ENCODE data around the gene CCNT1. TPM values are rescaled to one million over a fixed set of nuclear protein-coding genes. Genes with fewer than 3 reads are reported as not detected.

Gene CCNT1
- total RNA-seq, 4 donors from 2014 or later: 17.4 to 46.8 (median 33.9) TPM

DNA sequence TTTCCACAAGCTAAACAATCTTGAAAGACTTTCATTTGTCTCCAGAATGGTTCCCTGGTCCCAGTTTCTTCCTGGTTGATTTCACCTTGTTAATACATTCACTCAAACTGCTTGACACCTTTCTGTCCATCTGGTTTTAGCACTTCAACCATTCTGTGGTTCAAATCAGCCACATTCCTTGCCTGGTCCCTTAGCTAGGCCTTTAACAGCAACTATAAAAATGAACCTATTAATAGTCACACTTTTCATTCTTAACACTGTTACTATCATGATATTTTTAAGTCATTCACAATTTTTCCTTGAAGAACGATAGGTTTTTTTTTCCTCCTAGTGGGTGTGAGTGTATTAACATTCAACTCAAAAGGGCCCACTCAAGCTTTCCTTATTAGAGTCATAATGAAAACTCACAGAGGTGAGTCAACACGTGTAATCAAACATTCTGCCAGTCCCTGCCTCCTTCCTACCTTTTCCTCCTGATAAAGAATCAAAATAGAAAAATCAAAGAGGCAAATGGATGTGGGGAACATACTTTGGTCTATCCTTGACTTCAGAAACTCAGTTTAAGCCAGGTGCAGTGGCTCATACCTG lies 34.4 kb upstream of the CCNT1 start:
- no peaks in the 10 kb centered on the region for H3K36me3 ChIP-seq
- no peaks in the 10 kb centered on the region for H3K9me3 ChIP-seq
- intact Hi-C loops (cut with DNase I; ENCODE audit: low total_unique reads): loop anchor here (5.0 kb wide), 1 partner anchor 46 kb away; no protein-coding TSS in a partner anchor
- H3K4me1 ChIP-seq: no peaks in the 10 kb centered on the region
- DNase-seq: no peak
- H3K4me3 ChIP-seq: no peak overlapping the region
- H3K27ac ChIP-seq: no peak overlapping the region
- no peak for TF ChIP-seq POLR2A (IDR thresholded peaks at IDR 0.05)
- no peak for TF ChIP-seq CTCF (IDR thresholded peaks at IDR 0.05)
- H3K27me3 ChIP-seq: no peaks in the 10 kb centered on the region

GRCh38 chr12:48750215-48750614 lies 33.7 kb upstream of the CCNT1 start:
- Histone ChIP-seq H3K36me3 (no peaks in the 10 kb centered on the region), H3K9me3 (no peaks in the 10 kb centered on the region), H3K4me3 (no peak overlapping the region), H3K27ac (no peak overlapping the region), H3K4me1 (no peaks in the 10 kb centered on the region), H3K27me3 (no peaks in the 10 kb centered on the region)
- no peak for DNase-seq
- intact Hi-C loops (cut with DNase I; ENCODE audit: low total_unique reads): loop anchor here (5.0 kb wide), 1 partner anchor 47 kb away; no protein-coding TSS in a partner anchor
- TF ChIP-seq CTCF (IDR thresholded peaks at IDR 0.05) (no peak), POLR2A (IDR thresholded peaks at IDR 0.05) (no peak)

- no peaks in the 10 kb centered on the region for H3K27me3 ChIP-seq
- DNase-seq: no peak
Observed at GRCh38 chr12:48744251-48745008, 27.9 kb upstream of the CCNT1 start.

GRCh38 chr12:48739618-48740269 lies 23.2 kb upstream of the CCNT1 start:
- Histone ChIP-seq H3K9me3 (no peaks in the 10 kb centered on the region), H3K36me3 (no peaks in the 10 kb centered on the region), H3K4me3 (no peak overlapping the region), H3K27ac (no peak overlapping the region), H3K27me3 (no peaks in the 10 kb centered on the region), H3K4me1 (no peaks in the 10 kb centered on the region)
- no peak for TF ChIP-seq POLR2A (IDR thresholded peaks at IDR 0.05)
- no peak for TF ChIP-seq CTCF (IDR thresholded peaks at IDR 0.05)
- intact Hi-C loops (cut with DNase I; ENCODE audit: low total_unique reads): no loop called here
- DNase-seq: no peak

More at GRCh38 chr12:48744251-48745008, 27.9 kb upstream of the CCNT1 start:
- intact Hi-C loops (cut with DNase I; ENCODE audit: low total_unique reads): no loop called here
- H3K9me3 ChIP-seq: no peaks in the 10 kb centered on the region
- no peaks in the 10 kb centered on the region for H3K4me1 ChIP-seq
- H3K36me3 ChIP-seq: no peaks in the 10 kb centered on the region
- no peak for TF ChIP-seq CTCF (IDR thresholded peaks at IDR 0.05)
- TF ChIP-seq POLR2A (IDR thresholded peaks at IDR 0.05): no peak
- no peak overlapping the region for H3K4me3 ChIP-seq
- H3K27ac ChIP-seq: no peak overlapping the region

DNA sequence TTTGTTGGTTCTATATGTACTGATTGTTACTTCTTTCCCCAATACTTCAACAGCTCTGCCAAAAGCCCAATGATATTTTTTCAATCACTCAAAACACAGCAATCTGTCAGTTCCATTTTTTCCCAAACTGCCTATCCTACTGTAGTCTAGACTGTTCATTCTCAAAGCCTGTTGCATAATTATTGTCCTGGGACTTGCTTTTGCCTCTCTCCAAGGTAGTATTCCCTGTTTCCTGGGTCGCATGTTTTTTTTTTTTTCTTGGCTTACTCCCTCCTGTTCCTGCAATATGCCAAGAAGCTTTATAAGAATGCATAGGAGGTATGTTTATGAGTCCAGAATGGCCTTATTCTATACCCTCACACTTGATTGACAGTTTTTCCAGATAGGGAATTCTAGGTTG lies 19.9 kb upstream of the CCNT1 start:
- Histone ChIP-seq H3K27me3 (no peaks in the 10 kb centered on the region), H3K9me3 (no peaks in the 10 kb centered on the region), H3K27ac (no peak overlapping the region), H3K4me3 (no peak overlapping the region), H3K36me3 (no peaks in the 10 kb centered on the region), H3K4me1 (no peaks in the 10 kb centered on the region)
- intact Hi-C loops (cut with DNase I; ENCODE audit: low total_unique reads): no loop called here
- no peak for DNase-seq
- TF ChIP-seq POLR2A (IDR thresholded peaks at IDR 0.05) (no peak), CTCF (IDR thresholded peaks at IDR 0.05) (no peak)
